DND-41 (cell line): ENCODE data around the gene PSMC1.
A peak's percentile ranks its signal among the peaks of the same experiment; 100 is the strongest.

ENCODE experiments used
- ATAC-seq: fragments of 200-7000 bp; cut with Tn5 transposase; 3 replicates; pipeline ENCODE4 v1.9.1; 2021; ENCODE audit warnings: low read depth; ENCODE audit not compliant: insufficient read depth
- DNase-seq: peaks from one replicate; pipeline ENCODE4 v3.0.0-alpha.2; 2020
- H2AFZ ChIP-seq: 2 replicates; pipeline ENCODE4 v1.6.0; 2012; ENCODE audit warnings: low read depth, low read length
- H3K27ac ChIP-seq: 2 replicates; pipeline ENCODE4 v1.5.1; 2012; ENCODE audit warnings: low read length, inconsistent platforms
- H3K27me3 ChIP-seq: fragments of 200-600 bp; sonication (generic); 2 replicates; pipeline ENCODE4 v1.6.0; 2012; ENCODE audit warnings: low read length, mild to moderate bottlenecking, inconsistent platforms; ENCODE audit not compliant: insufficient read depth, poor library complexity
- H3K36me3 ChIP-seq: 2 replicates; pipeline ENCODE4 v1.5.1; 2012; ENCODE audit warnings: low read length, inconsistent platforms; ENCODE audit not compliant: insufficient read depth
- H3K4me1 ChIP-seq: 2 replicates; pipeline ENCODE4 v1.5.1; 2012; ENCODE audit warnings: mild to moderate bottlenecking, low read length; ENCODE audit not compliant: insufficient read depth
- H3K4me2 ChIP-seq: 2 replicates; pipeline ENCODE4 v1.6.0; 2012; ENCODE audit warnings: mild to moderate bottlenecking, moderate library complexity, low read length, inconsistent platforms; ENCODE audit not compliant: insufficient read depth
- H3K4me3 ChIP-seq, 2 experiments: fragments of 200-600 bp in 1 of 2; shearing (Covaris generic) in 1 of 2; 2 replicates each; pipeline ENCODE4 v1.5.1; 2012 to 2016; ENCODE audit warnings: inconsistent platforms in 2 of 2, low read length in 2 of 2, mild to moderate bottlenecking in 2 of 2, low read depth in 1 of 2, moderate library complexity in 1 of 2
- H3K79me2 ChIP-seq: 2 replicates; pipeline ENCODE4 v1.6.0; 2012; ENCODE audit warnings: low read length, inconsistent platforms; ENCODE audit not compliant: insufficient read depth
- H3K9ac ChIP-seq: 2 replicates; pipeline ENCODE4 v1.6.0; 2012; ENCODE audit warnings: low read depth, mild to moderate bottlenecking, inconsistent platforms, low read length, moderate library complexity
- H3K9me3 ChIP-seq: 2 replicates; pipeline ENCODE4 v1.5.1; 2012; ENCODE audit warnings: low read length, moderate library complexity, mild to moderate bottlenecking, inconsistent platforms; ENCODE audit not compliant: insufficient read depth, severe bottlenecking
- H4K20me1 ChIP-seq: 2 replicates; pipeline ENCODE4 v1.6.0; 2012; ENCODE audit warnings: low read length; ENCODE audit not compliant: insufficient read depth
- CTCF ChIP-seq: IDR thresholded peaks from 2 replicates; pipeline ENCODE4 v1.5.1; 2012; ENCODE audit warnings: borderline replicate concordance, low read length, moderate library complexity, mild to moderate bottlenecking; ENCODE audit not compliant: poor library complexity, severe bottlenecking; ENCODE audit errors: extremely low read depth
- EZH2 ChIP-seq: IDR thresholded peaks from 3 replicates; pipeline ENCODE4 v1.6.1; 2012; ENCODE audit warnings: borderline replicate concordance, low read depth, mild to moderate bottlenecking, moderate library complexity, low read length, inconsistent platforms; ENCODE audit not compliant: severe bottlenecking

PSMC1 gene

GRCh38 chr14:90319634-90320541 is 63.5 kb downstream of the PSMC1 start:
- H2AFZ ChIP-seq: no peak overlapping the region
- no peak overlapping the region for H3K9ac ChIP-seq
- H4K20me1 ChIP-seq: peaks cover 26% of the 10 kb centered on the region; the same call in 1 of the 2 replicates
- H3K4me1 ChIP-seq: no peaks in the 10 kb centered on the region
- no peak overlapping the region for H3K4me2 ChIP-seq
- H3K79me2 ChIP-seq: peaks cover 54% of the 10 kb centered on the region
- peaks cover 29% of the 10 kb centered on the region for H3K36me3 ChIP-seq
- ATAC-seq: peak; percentile 37; the same call in 1 of the 3 replicates
- TF ChIP-seq EZH2 (no peak), CTCF (no peak)
- no peaks in the 10 kb centered on the region for H3K27me3 ChIP-seq
- DNase-seq: no peak
- no peak overlapping the region for H3K27ac ChIP-seq
- H3K4me3 ChIP-seq: no peak overlapping the region
- H3K9me3 ChIP-seq: no peaks in the 10 kb centered on the region

GRCh38 chr14:90321891-90322290 is 65.5 kb downstream of the PSMC1 start:
- Histone ChIP-seq H3K9ac (no peak overlapping the region), H3K4me3 (no peak overlapping the region), H3K9me3 (no peaks in the 10 kb centered on the region), H3K27ac (no peak overlapping the region), H3K4me2 (no peak overlapping the region), H3K4me1 (no peaks in the 10 kb centered on the region), H3K36me3 (peaks cover 13% of the 10 kb centered on the region; the same call in 1 of the 2 replicates), H4K20me1 (peaks cover 31% of the 10 kb centered on the region; the same call in 1 of the 2 replicates), H2AFZ (no peak overlapping the region), H3K79me2 (peaks cover 72% of the 10 kb centered on the region), H3K27me3 (no peaks in the 10 kb centered on the region)
- DNase-seq (no peak), ATAC-seq (no peak)
- TF ChIP-seq EZH2 (no peak), CTCF (no peak)
